ENCODE data around the gene COPA. TPM values are rescaled to one million over a fixed set of nuclear protein-coding genes. Genes with fewer than 3 reads are reported as not detected.

COPA gene
- total and polyA plus RNA-seq, 4 experiments from 2014 or later, result 115 to 150 (median 130) TPM

DNA sequence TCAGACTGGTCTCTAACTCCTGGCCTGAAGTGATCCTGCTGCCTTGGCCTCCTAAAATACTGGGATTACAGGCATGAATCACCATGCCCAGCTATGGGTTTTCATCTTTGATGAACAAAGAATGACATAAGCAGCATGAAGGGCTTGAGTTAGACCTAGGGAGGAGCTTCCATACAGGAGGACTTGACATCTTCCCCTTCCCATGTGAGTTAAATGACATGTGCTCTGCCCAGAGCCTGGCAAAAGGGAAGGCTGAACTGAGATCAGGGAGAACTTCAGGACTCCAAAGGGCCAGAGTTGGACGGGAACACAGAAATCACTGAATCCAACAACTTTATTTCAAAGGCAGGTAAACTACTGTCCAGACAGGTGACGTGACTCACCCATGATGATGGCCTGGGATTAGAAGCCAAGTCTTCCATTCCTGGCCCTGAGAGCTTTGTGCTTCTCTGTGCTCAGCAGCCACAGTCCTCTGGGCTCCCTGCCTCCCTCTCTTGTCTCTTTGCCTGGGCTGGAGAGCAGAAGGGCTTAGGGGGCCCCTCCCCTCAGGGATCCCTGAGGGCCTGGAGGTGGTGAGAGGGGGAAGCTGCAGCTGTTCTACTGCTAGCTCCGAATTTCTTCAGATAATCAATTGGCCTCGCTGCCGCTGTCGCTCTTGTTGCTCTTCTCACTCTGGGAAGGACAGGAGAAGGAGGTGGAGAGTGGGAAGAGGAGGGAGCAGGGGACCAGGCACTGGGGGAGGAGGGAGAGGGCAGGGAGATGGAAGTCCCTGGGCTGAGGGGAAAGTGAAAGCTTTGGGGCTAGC, 31.5 kb upstream of the COPA start:
- peaks cover 14% of the 10 kb centered on the region for H3K4me1 ChIP-seq (ENCODE audit: insufficient read depth, low read length)
- H3K27ac ChIP-seq (ENCODE audit: low read depth, low read length), result no peak overlapping the region
- Mint-ChIP-seq H3K27me3 (no peaks in the 10 kb centered on the region), H3K4me1 (peaks cover 9 to 16% (median 12%) of the 10 kb centered on the region in 4 donors), H3K36me3 (no peaks in the 10 kb centered on the region), H3K9me3 (no peaks in the 10 kb centered on the region), H3K4me3 (no peak overlapping the region), H3K27ac (peak overlapping the region in 2 of 7 donors; percentile 25 to 50)
- H3K9me3 ChIP-seq (ENCODE audit: control insufficient read depth in 1 of 2, low read length in 2 of 2), result no peaks in the 10 kb centered on the region
- ChIA-PET CTCF (ENCODE audit: partially characterized antibody) (interaction anchor here (0.7 to 9.9 kb wide), 7 partner anchors 8 to 273 kb away, joined by 3 to 77 read pairs (median 16); partner anchors contain the start of genes NCSTN and NHLH1), POLR2A (ENCODE audit: partially characterized antibody) (no interaction called here)
- H3K27me3 ChIP-seq (ENCODE audit: insufficient read depth, low read length), result no peaks in the 10 kb centered on the region
- H3K4me3 ChIP-seq (ENCODE audit: low read length in 2 of 2), result no peak overlapping the region
- no peak for DNase-seq
- intact Hi-C loops (cut with micrococcal nuclease), result loop anchor here (5.0 kb wide), 3 partner anchors 287 to 437 kb away; no protein-coding TSS in a partner anchor
- no peaks in the 10 kb centered on the region for H3K36me3 ChIP-seq (ENCODE audit: insufficient read depth, low read length)

DNA sequence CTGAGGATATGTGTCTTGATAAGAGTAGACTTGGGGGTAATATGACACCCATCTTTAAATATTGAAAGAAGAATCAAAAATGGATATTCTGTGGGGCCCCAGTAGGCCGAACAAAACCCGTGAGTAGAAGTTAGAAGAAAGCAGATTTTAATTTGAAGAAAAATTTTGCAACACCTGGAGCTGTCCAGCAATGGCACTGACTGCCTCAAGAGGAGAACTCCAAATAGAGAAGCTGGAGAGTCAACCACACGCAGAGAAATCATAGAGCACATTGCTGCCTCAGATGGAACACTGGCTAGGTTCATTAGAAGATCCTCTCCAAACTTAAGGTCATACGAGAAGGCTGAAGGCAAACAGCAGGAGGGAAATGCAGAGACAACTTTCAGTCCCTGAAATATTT, 30.6 kb upstream of the COPA start:
- DNase-seq, result no peak
- H3K9me3 Mint-ChIP-seq, result no peaks in the 10 kb centered on the region

DNA sequence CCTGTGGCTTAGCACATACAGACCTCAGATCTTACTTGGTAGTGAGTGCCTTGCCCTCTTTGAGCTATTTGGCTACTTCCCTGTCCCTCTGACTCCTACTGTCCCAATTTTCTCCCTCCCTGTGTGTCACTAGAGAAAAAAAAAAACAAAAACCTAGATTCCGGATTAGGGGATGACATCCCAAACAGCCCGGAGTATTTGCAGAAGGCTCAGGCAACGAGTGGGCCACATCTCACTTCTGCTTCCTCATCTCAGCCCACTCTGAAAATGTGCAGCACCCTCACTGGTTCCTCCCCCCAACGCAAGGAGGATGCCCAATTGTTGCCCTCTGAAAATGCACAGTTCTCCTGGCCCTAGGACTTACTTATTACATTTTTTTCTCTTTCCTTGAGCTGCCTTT, 28.7 kb upstream of the COPA start:
- ChIA-PET CTCF (ENCODE audit: partially characterized antibody) (interaction anchor here (1.0 to 9.9 kb wide), 4 partner anchors 17 to 271 kb away, joined by 3 to 77 read pairs (median 6); no protein-coding TSS in a partner anchor), POLR2A (ENCODE audit: partially characterized antibody) (no interaction called here)
- Histone ChIP-seq H3K4me1 (ENCODE audit: insufficient read depth, low read length) (peaks cover 14% of the 10 kb centered on the region), H3K27me3 (ENCODE audit: insufficient read depth, low read length) (no peaks in the 10 kb centered on the region), H3K36me3 (ENCODE audit: insufficient read depth, low read length) (no peaks in the 10 kb centered on the region), H3K9me3 (ENCODE audit: control insufficient read depth in 1 of 2, low read length in 2 of 2) (no peaks in the 10 kb centered on the region), H3K27ac (ENCODE audit: low read depth, low read length) (no peak overlapping the region), H3K4me3 (ENCODE audit: low read length in 2 of 2) (no peak overlapping the region)
- Mint-ChIP-seq H3K27ac (no peak overlapping the region), H3K27me3 (no peaks in the 10 kb centered on the region), H3K4me3 (no peak overlapping the region), H3K36me3 (no peaks in the 10 kb centered on the region), H3K9me3 (peaks cover 0 to 1% (median 0%) of the 10 kb centered on the region in 8 donors), H3K4me1 (peaks cover 9 to 14% (median 12%) of the 10 kb centered on the region in 4 donors)
- intact Hi-C loops (cut with micrococcal nuclease), result no loop called here
- no peak for DNase-seq

More for the DNA sequence above, 30.6 kb upstream of the COPA start:
- no peaks in the 10 kb centered on the region for H3K27me3 ChIP-seq (ENCODE audit: insufficient read depth, low read length)
- no peaks in the 10 kb centered on the region for H3K36me3 Mint-ChIP-seq
- CTCF ChIA-PET (ENCODE audit: partially characterized antibody), result interaction anchor here (2.2 to 9.9 kb wide), 3 partner anchors 19 to 272 kb away, joined by 8 to 77 read pairs (median 23); no protein-coding TSS in a partner anchor
- POLR2A ChIA-PET (ENCODE audit: partially characterized antibody), result no interaction called here
- H3K4me3 ChIP-seq (ENCODE audit: low read length in 2 of 2), result no peak overlapping the region
- no peak overlapping the region for H3K27ac ChIP-seq (ENCODE audit: low read depth, low read length)
- H3K27ac Mint-ChIP-seq, result peak overlapping the region in 1 of 7 donors; percentile 42
- no peaks in the 10 kb centered on the region for H3K36me3 ChIP-seq (ENCODE audit: insufficient read depth, low read length)
- H3K9me3 ChIP-seq (ENCODE audit: control insufficient read depth in 1 of 2, low read length in 2 of 2), result no peaks in the 10 kb centered on the region
- H3K4me1 Mint-ChIP-seq, result peaks cover 9 to 16% (median 12%) of the 10 kb centered on the region in 4 donors
- H3K4me1 ChIP-seq (ENCODE audit: insufficient read depth, low read length), result peaks cover 14% of the 10 kb centered on the region
- H3K4me3 Mint-ChIP-seq, result no peak overlapping the region
- intact Hi-C loops (cut with micrococcal nuclease), result no loop called here
- H3K27me3 Mint-ChIP-seq, result no peaks in the 10 kb centered on the region

DNA sequence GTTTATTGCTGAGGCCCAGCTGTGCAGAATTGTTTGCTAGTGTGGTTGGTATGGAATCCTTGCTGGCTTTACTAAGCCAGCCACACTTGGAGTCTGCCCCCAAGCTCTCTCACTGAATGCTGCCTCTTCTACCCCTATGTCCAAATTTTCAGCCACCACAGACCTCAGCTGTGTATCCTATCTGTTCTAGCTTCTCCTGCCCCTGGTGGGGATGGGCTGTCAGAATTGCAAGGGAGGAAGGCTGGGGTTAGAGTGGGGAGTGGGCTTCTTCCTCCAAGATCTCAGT, 28.2 kb upstream of the COPA start:
- CTCF ChIA-PET (ENCODE audit: partially characterized antibody), result interaction anchor here (1.0 kb wide), 1 partner anchor 178 kb away, joined by 3 read pairs; no protein-coding TSS in a partner anchor
- POLR2A ChIA-PET (ENCODE audit: partially characterized antibody), result no interaction called here
- Histone ChIP-seq H3K36me3 (ENCODE audit: insufficient read depth, low read length) (no peaks in the 10 kb centered on the region), H3K4me3 (ENCODE audit: low read length in 2 of 2) (no peak overlapping the region), H3K9me3 (ENCODE audit: control insufficient read depth in 1 of 2, low read length in 2 of 2) (no peaks in the 10 kb centered on the region), H3K4me1 (ENCODE audit: insufficient read depth, low read length) (peaks cover 12% of the 10 kb centered on the region), H3K27me3 (ENCODE audit: insufficient read depth, low read length) (no peaks in the 10 kb centered on the region), H3K27ac (ENCODE audit: low read depth, low read length) (no peak overlapping the region)
- DNase-seq, result no peak
- Mint-ChIP-seq H3K9me3 (peaks cover 0 to 1% (median 0%) of the 10 kb centered on the region in 8 donors), H3K36me3 (no peaks in the 10 kb centered on the region), H3K4me1 (peaks cover 5 to 9% (median 7%) of the 10 kb centered on the region in 4 donors), H3K4me3 (no peak overlapping the region), H3K27ac (no peak overlapping the region), H3K27me3 (no peaks in the 10 kb centered on the region)
- intact Hi-C loops (cut with micrococcal nuclease), result no loop called here

DNA sequence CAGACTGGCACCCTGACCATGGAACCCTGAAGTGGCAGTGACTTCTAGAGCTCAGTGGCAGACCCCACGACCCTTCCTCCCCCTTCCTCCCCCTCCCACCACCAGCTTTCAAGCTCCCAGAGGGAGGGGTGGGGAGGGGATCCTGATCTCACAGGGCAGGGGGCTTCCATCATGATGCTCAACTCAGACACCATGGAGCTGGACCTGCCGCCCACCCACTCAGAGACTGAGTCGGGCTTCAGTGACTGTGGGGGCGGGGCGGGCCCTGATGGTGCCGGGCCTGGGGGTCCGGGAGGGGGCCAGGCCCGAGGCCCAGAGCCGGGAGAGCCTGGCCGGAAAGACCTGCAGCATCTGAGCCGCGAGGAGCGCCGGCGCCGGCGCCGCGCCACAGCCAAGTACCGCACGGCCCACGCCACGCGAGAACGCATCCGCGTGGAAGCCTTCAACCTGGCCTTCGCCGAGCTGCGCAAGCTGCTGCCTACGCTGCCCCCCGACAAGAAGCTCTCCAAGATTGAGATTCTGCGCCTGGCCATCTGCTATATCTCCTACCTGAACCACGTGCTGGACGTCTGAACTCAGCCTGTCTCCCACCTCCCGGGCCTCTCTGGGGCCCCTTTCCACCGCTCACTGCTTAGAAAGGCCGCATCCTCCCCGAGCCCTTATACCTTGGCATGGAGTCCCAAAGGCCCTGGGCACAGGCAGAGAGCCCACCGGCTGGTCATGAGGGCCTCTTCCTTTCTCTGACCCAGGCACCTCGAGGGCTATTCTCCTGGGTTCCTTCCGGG, 27.7 kb upstream of the COPA start:
- Histone ChIP-seq H3K9me3 (ENCODE audit: control insufficient read depth in 1 of 2, low read length in 2 of 2) (no peaks in the 10 kb centered on the region), H3K27ac (ENCODE audit: low read depth, low read length) (no peak overlapping the region), H3K27me3 (ENCODE audit: insufficient read depth, low read length) (no peaks in the 10 kb centered on the region), H3K36me3 (ENCODE audit: insufficient read depth, low read length) (no peaks in the 10 kb centered on the region), H3K4me3 (ENCODE audit: low read length in 2 of 2) (no peak overlapping the region), H3K4me1 (ENCODE audit: insufficient read depth, low read length) (peaks cover 7% of the 10 kb centered on the region)
- ChIA-PET CTCF (ENCODE audit: partially characterized antibody) (interaction anchor here (1.0 kb wide), 1 partner anchor 177 kb away, joined by 3 read pairs; no protein-coding TSS in a partner anchor), POLR2A (ENCODE audit: partially characterized antibody) (no interaction called here)
- H3K9me3 Mint-ChIP-seq, result peaks cover 0 to 1% (median 0%) of the 10 kb centered on the region in 8 donors
- no peaks in the 10 kb centered on the region for H3K36me3 Mint-ChIP-seq
- H3K27me3 Mint-ChIP-seq, result no peaks in the 10 kb centered on the region
- peaks cover 2 to 4% (median 3%) of the 10 kb centered on the region in 4 donors for H3K4me1 Mint-ChIP-seq
- no peak overlapping the region for H3K27ac Mint-ChIP-seq
- intact Hi-C loops (cut with micrococcal nuclease), result no loop called here
- no peak overlapping the region for H3K4me3 Mint-ChIP-seq
- DNase-seq, result no peak

DNA sequence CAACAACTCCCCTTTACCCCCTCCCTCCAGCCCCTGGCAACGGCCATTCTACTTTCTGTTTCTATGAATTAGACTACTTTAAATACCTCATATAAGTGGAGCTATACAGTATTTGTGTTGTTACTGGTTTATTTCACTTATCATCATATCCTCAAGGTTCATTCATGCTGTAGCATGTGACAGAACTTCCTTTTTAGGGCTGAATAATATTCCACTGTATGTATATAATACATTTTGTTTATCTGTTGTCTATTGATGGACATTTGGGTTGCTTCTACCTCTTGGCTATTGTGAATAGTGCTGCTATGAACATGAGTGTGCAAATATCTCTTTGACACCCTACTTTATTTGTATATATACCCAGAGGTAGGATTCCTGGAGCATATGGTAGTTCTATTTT, 26.0 kb upstream of the COPA start:
- ChIA-PET CTCF (ENCODE audit: partially characterized antibody) (interaction anchor here (0.8 to 1.8 kb wide), 2 partner anchors 8 to 10 kb away, joined by 3 to 4 read pairs; no protein-coding TSS in a partner anchor), POLR2A (ENCODE audit: partially characterized antibody) (no interaction called here)
- Mint-ChIP-seq H3K9me3 (peaks cover 0 to 1% (median 0%) of the 10 kb centered on the region in 8 donors), H3K27me3 (no peaks in the 10 kb centered on the region), H3K4me3 (no peak overlapping the region), H3K27ac (no peak overlapping the region), H3K36me3 (no peaks in the 10 kb centered on the region), H3K4me1 (peaks cover 0 to 4% (median 2%) of the 10 kb centered on the region in 4 donors)
- Histone ChIP-seq H3K27ac (ENCODE audit: low read depth, low read length) (no peak overlapping the region), H3K36me3 (ENCODE audit: insufficient read depth, low read length) (no peaks in the 10 kb centered on the region), H3K9me3 (ENCODE audit: control insufficient read depth in 1 of 2, low read length in 2 of 2) (no peaks in the 10 kb centered on the region), H3K4me3 (ENCODE audit: low read length in 2 of 2) (no peak overlapping the region), H3K27me3 (ENCODE audit: insufficient read depth, low read length) (no peaks in the 10 kb centered on the region), H3K4me1 (ENCODE audit: insufficient read depth, low read length) (no peaks in the 10 kb centered on the region)
- intact Hi-C loops (cut with micrococcal nuclease), result no loop called here
- no peak for DNase-seq

All from CD4-positive, alpha-beta memory T cell (primary cell).